ENCODE measurements around the gene ZDHHC11. TPM values are rescaled to one million over a fixed set of nuclear protein-coding genes. Genes with fewer than 3 reads are reported as not detected.
A peak's percentile ranks its signal among the peaks of the same experiment; 100 is the strongest.
"Not testable (repeated sequence)": the region's sequence is repeated elsewhere in the genome, so short reads cannot be mapped to it uniquely, and the experiment has no call there.

The ZDHHC11 gene
- total RNA-seq, 5 donors from 2014 or later (not counting 1 experiment from before 2014, with no cell fraction given), result 6.5 to 38.0 (median 11.6) TPM

- H3K9me3 ChIP-seq; H3K4me1 Mint-ChIP-seq; H3K36me3 Mint-ChIP-seq; H3K27ac ChIP-seq (ENCODE audit: low read length); H3K4me3 ChIP-seq (ENCODE audit: control insufficient read depth in 1 of 2, extremely low read depth in 1 of 2, low read length in 1 of 2); POLR2A ChIA-PET; H3K9me3 Mint-ChIP-seq; H3K27ac Mint-ChIP-seq; CTCF ChIA-PET; ATAC-seq (replicated peaks in 1 of 4); H3K4me3 Mint-ChIP-seq; H3K36me3 ChIP-seq (ENCODE audit: control insufficient read depth in 2 of 2, extremely low read depth in 1 of 2, insufficient read depth in 1 of 2, low read length in 1 of 2); H3K27me3 Mint-ChIP-seq; H3K27me3 ChIP-seq (replicated peaks in 1 of 2; ENCODE audit: control insufficient read depth in 2 of 2, extremely low read depth in 1 of 2, insufficient read depth in 2 of 2, low read length in 1 of 2): not testable (repeated sequence)
- 67% methylated on average over 2 of the region's 9 CpGs for WGBS (ENCODE audit: insufficient coverage)
- peaks cover 2 to 11% of the 10 kb centered on the region in 2 experiments for H3K4me1 ChIP-seq (ENCODE audit: control insufficient read depth in 1 of 2, extremely low read depth in 1 of 2, insufficient read depth in 2 of 2, low read length in 2 of 2)
- DNase-seq, result peak in 1 of 35 experiments; percentile 7
Observed at GRCh38 chr5:778967-779366, 71.8 kb downstream of the ZDHHC11 start.

DNA sequence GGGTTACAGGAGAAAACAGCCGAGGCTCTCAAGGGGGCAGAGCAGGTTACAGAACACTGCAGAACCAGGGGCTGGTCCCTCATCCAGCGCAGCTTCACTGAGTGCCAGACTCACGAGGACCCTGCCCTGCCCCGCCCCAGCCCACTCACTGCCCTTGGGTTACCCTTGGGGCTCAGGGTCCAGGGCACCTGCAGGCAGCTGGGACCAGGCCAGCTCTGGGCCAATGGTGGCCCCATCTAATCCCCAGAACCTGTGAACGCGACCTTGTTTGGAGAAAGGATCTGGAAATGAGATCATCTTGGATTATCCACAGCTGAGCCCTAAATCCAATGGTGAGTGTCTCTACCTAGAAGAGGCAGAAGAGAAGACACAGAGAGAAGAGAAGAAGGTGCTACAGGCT is 72.4 kb downstream of the ZDHHC11 start:
- WGBS (ENCODE audit: insufficient coverage), result no CpG with 5 or more reads among the region's 6 CpGs
- H3K4me3 ChIP-seq (ENCODE audit: control insufficient read depth in 1 of 2, extremely low read depth in 1 of 2, low read length in 1 of 2); H3K27ac ChIP-seq (ENCODE audit: low read length); H3K9me3 ChIP-seq; H3K27me3 ChIP-seq (replicated peaks in 1 of 2; ENCODE audit: control insufficient read depth in 2 of 2, extremely low read depth in 1 of 2, insufficient read depth in 2 of 2, low read length in 1 of 2); ATAC-seq (replicated peaks in 1 of 4); H3K4me1 ChIP-seq (ENCODE audit: control insufficient read depth in 1 of 2, extremely low read depth in 1 of 2, insufficient read depth in 2 of 2, low read length in 2 of 2); H3K4me3 Mint-ChIP-seq; CTCF ChIA-PET; H3K27ac Mint-ChIP-seq; H3K4me1 Mint-ChIP-seq; H3K27me3 Mint-ChIP-seq; H3K36me3 ChIP-seq (ENCODE audit: control insufficient read depth in 2 of 2, extremely low read depth in 1 of 2, insufficient read depth in 1 of 2, low read length in 1 of 2); H3K9me3 Mint-ChIP-seq; DNase-seq; POLR2A ChIA-PET; H3K36me3 Mint-ChIP-seq: not testable (repeated sequence)

- no peaks in the 10 kb centered on the region for H3K36me3 ChIP-seq (ENCODE audit: control insufficient read depth in 2 of 2, extremely low read depth in 1 of 2, insufficient read depth in 1 of 2, low read length in 1 of 2)
- H3K4me1 ChIP-seq (ENCODE audit: control insufficient read depth in 1 of 2, extremely low read depth in 1 of 2, insufficient read depth in 2 of 2, low read length in 2 of 2), result no peaks in the 10 kb centered on the region
- Mint-ChIP-seq H3K4me1 (no peaks in the 10 kb centered on the region), H3K9me3 (no peaks in the 10 kb centered on the region), H3K4me3 (no peak overlapping the region), H3K27me3 (peaks cover 0 to 7% of the 10 kb centered on the region in 2 donors), H3K36me3 (no peaks in the 10 kb centered on the region), H3K27ac (no peak overlapping the region)
- H3K9me3 ChIP-seq, result no peaks in the 10 kb centered on the region
- WGBS (ENCODE audit: insufficient coverage), result 95% methylated on average over 28 of the region's 36 CpGs
- no peak overlapping the region for H3K27ac ChIP-seq (ENCODE audit: low read length)
- ChIA-PET CTCF (no interaction called here), POLR2A (no interaction called here)
- no peak overlapping the region for H3K4me3 ChIP-seq (ENCODE audit: control insufficient read depth in 1 of 2, extremely low read depth in 1 of 2, low read length in 1 of 2)
- DNase-seq, result peak in 1 of 35 experiments; percentile 23
- peaks cover 0 to 2% of the 10 kb centered on the region in 2 experiments for H3K27me3 ChIP-seq (replicated peaks in 1 of 2; ENCODE audit: control insufficient read depth in 2 of 2, extremely low read depth in 1 of 2, insufficient read depth in 2 of 2, low read length in 1 of 2)
- no peak for ATAC-seq (replicated peaks in 1 of 4)
Observed at GRCh38 chr5:777756-778161, 73.0 kb downstream of the ZDHHC11 start.

DNA sequence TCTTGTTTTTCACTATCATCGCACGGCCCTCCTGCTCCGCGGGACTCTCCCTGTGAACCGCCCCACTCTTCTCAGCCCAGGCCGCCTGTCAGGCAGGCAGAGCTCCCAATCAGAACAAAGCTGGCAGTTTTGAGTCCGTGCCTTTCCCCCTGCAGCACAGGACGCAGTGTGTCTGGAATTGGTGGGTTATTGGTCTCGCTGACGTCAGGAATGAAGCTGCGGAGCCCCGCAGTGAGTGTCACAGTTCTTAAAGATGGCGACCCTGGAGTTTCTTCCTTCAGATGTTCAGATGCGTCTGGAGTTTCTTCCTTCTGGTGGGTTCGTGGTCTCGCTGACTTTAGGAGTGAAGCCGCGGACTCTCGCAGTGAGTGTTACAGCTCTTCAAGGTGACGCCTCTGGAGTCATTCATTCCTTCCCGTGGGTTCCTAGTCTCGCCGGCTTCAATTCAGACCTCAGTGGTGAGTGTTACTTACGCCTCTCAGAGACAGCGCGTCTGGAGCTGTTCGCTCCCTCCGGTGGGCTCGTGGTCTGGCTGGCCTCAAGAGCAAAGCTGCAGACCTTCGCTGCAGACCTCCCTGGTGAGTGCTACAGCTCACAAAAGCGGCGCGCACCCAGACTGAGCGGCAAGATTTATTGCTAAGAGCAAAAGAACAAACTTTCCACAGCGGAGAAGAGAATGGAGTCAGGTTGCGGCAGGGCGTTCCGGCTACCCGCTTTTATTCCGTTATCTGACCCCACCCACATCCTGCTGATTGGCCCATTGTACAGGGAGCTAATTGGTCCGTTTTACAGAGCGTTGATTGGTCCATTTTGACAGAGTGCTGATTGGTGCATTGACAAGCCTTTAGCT is 73.7 kb downstream of the ZDHHC11 start:
- ChIA-PET CTCF (no interaction called here), POLR2A (no interaction called here)
- Histone ChIP-seq H3K4me3 (ENCODE audit: control insufficient read depth in 1 of 2, extremely low read depth in 1 of 2, low read length in 1 of 2) (no peak overlapping the region), H3K4me1 (ENCODE audit: control insufficient read depth in 1 of 2, extremely low read depth in 1 of 2, insufficient read depth in 2 of 2, low read length in 2 of 2) (no peaks in the 10 kb centered on the region), H3K27ac (ENCODE audit: low read length) (no peak overlapping the region), H3K27me3 (replicated peaks in 1 of 2; ENCODE audit: control insufficient read depth in 2 of 2, extremely low read depth in 1 of 2, insufficient read depth in 2 of 2, low read length in 1 of 2) (peaks cover 0 to 2% of the 10 kb centered on the region in 2 experiments), H3K36me3 (ENCODE audit: control insufficient read depth in 2 of 2, extremely low read depth in 1 of 2, insufficient read depth in 1 of 2, low read length in 1 of 2) (no peaks in the 10 kb centered on the region), H3K9me3 (no peaks in the 10 kb centered on the region)
- Mint-ChIP-seq H3K4me3 (peak overlapping the region in 1 of 3 donors; percentile 19), H3K4me1 (no peaks in the 10 kb centered on the region), H3K27me3 (peaks cover 0 to 7% of the 10 kb centered on the region in 2 donors), H3K36me3 (no peaks in the 10 kb centered on the region), H3K9me3 (no peaks in the 10 kb centered on the region), H3K27ac (no peak overlapping the region)
- WGBS (ENCODE audit: insufficient coverage), result 94% methylated on average over 27 of the region's 42 CpGs
- DNase-seq (peak in 1 of 35 experiments; percentile 21), ATAC-seq (replicated peaks in 1 of 4) (no peak)

DNA sequence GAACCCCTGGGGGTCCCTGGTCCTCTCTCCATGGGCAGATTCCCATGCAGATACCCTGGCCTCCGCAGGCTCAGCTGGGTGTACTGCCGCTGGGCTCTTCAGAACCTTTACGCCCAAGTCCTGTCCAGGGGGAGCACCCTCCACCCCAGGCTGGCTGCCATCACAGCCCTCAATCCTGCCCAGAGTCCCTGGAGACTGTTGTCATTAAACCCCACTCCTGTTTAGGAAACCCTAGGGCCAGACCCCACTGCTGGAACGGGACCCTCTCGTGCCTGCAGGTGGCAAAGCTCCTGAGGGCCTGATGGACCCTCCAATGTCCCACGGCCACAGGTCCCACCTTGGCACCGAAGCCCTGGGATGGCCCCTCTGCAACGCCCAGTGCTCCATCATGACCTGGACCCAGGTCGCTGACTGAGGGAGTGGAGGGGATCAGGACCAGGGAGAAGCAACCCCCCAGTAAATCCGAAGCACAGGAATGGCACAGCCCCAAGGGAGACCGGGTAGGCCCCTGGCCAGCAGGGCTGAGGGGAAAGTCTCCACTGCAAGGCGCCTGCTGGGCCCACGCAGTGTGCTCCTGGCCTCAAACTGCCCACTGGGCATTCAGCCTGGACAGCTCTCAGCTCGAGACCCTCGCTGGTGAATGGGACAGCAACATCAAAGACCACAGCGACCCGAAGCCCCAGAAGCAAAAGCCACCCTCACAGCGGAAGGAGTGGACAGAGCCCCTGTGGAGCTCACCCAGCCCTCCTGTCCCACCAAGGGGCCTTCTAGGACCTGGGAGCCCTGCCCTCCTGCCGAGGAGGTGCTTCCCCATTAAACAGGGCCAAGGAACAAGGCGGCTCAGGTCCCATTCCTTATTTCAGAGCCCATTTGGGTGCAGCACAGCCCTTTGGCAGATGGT is 74.6 kb downstream of the ZDHHC11 start:
- H3K4me3 ChIP-seq (ENCODE audit: control insufficient read depth in 1 of 2, extremely low read depth in 1 of 2, low read length in 1 of 2), result no peak overlapping the region
- WGBS (ENCODE audit: insufficient coverage), result 80% methylated on average over 16 of the region's 20 CpGs
- Mint-ChIP-seq H3K9me3 (no peaks in the 10 kb centered on the region), H3K4me3 (no peak overlapping the region), H3K4me1 (no peaks in the 10 kb centered on the region), H3K27ac (no peak overlapping the region), H3K27me3 (peaks cover 0 to 7% of the 10 kb centered on the region in 2 donors), H3K36me3 (no peaks in the 10 kb centered on the region)
- peaks cover 0 to 2% of the 10 kb centered on the region in 2 experiments for H3K27me3 ChIP-seq (replicated peaks in 1 of 2; ENCODE audit: control insufficient read depth in 2 of 2, extremely low read depth in 1 of 2, insufficient read depth in 2 of 2, low read length in 1 of 2)
- CTCF ChIA-PET, result no interaction called here
- POLR2A ChIA-PET, result no interaction called here
- no peak for ATAC-seq (replicated peaks in 1 of 4)
- peak in 2 of 35 experiments; percentile 3 to 24 for DNase-seq
- H3K4me1 ChIP-seq (ENCODE audit: control insufficient read depth in 1 of 2, extremely low read depth in 1 of 2, insufficient read depth in 2 of 2, low read length in 2 of 2), result no peaks in the 10 kb centered on the region
- H3K9me3 ChIP-seq, result no peaks in the 10 kb centered on the region
- no peak overlapping the region for H3K27ac ChIP-seq (ENCODE audit: low read length)
- H3K36me3 ChIP-seq (ENCODE audit: control insufficient read depth in 2 of 2, extremely low read depth in 1 of 2, insufficient read depth in 1 of 2, low read length in 1 of 2), result no peaks in the 10 kb centered on the region

DNA sequence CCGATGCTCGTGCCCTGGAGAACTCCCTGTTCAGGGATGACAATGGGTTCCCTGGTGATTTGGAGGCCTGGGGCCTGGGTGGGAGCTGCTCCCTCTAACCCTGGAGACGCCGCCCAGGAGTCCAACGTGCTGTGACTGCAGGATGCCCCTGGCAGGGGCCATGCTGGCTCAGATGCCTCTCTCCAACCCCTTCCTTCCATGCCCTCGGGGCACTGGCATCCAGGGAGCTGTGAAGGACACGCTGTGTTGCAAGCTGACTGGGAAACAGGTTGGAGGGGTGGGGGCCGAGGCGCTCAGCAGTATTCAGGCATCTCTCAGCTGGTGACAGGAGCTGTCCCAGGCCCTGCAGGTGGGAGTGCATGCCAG is 75.2 kb downstream of the ZDHHC11 start:
- POLR2A ChIA-PET; H3K36me3 ChIP-seq (ENCODE audit: control insufficient read depth in 2 of 2, extremely low read depth in 1 of 2, insufficient read depth in 1 of 2, low read length in 1 of 2); H3K4me1 ChIP-seq (ENCODE audit: control insufficient read depth in 1 of 2, extremely low read depth in 1 of 2, insufficient read depth in 2 of 2, low read length in 2 of 2); H3K4me3 ChIP-seq (ENCODE audit: control insufficient read depth in 1 of 2, extremely low read depth in 1 of 2, low read length in 1 of 2); H3K36me3 Mint-ChIP-seq; H3K4me1 Mint-ChIP-seq; H3K27ac ChIP-seq (ENCODE audit: low read length); H3K27me3 Mint-ChIP-seq; H3K9me3 Mint-ChIP-seq; ATAC-seq (replicated peaks in 1 of 4); CTCF ChIA-PET; H3K9me3 ChIP-seq; H3K27ac Mint-ChIP-seq; H3K4me3 Mint-ChIP-seq; H3K27me3 ChIP-seq (replicated peaks in 1 of 2; ENCODE audit: control insufficient read depth in 2 of 2, extremely low read depth in 1 of 2, insufficient read depth in 2 of 2, low read length in 1 of 2): not testable (repeated sequence)
- DNase-seq, result peak in 1 of 35 experiments; percentile 9
- WGBS (ENCODE audit: insufficient coverage), result 80% methylated on average over 1 of the region's 9 CpGs
